Suprapubic skin (tissue), 3 donors: ENCODE data around the gene MRPL57.

Experiments
- CTCF ChIP-seq, 2 donors: fragments of 200-600 bp in 1 of 2; fragments of 450-650 bp in 1 of 2; sonication (generic) in 1 of 2; IDR thresholded peaks; one replicate each; pipeline ENCODE4 v1.5.1; 2016 to 2019; ENCODE audit warnings: antibody characterized with exemption in 2 of 2, mild to moderate bottlenecking in 1 of 2, moderate library complexity in 1 of 2
- POLR2AphosphoS5 ChIP-seq, 3 donors: sonication (generic); formaldehyde crosslinking; IDR thresholded peaks; one replicate each; pipeline ENCODE4 v1.6.1; 2017; ENCODE audit warnings: antibody characterized with exemption in 3 of 3

- TF ChIP-seq POLR2AphosphoS5 (IDR thresholded peaks at IDR 0.05) (no peak), CTCF (IDR thresholded peaks at IDR 0.05) (no peak)
These were observed 37.9 kb upstream of the MRPL57 start for GRCh38 chr13:21138561-21138960.
